Measurements from ENCODE around the gene CLCN3.
A peak's percentile ranks its signal among the peaks of the same experiment; 100 is the strongest.
"Not testable (repeated sequence)": the region's sequence is repeated elsewhere in the genome, so short reads cannot be mapped to it uniquely, and the experiment has no call there.

The CLCN3 gene

GRCh38 chr4:169618286-169618685 lies 2.1 kb upstream of the CLCN3 start:
- DNase-seq: no peak

- no peak for DNase-seq
These were observed 1.4 kb upstream of the CLCN3 start for GRCh38 chr4:169618986-169619385.

GRCh38 chr4:169619518-169619957 lies 840 bp upstream of the CLCN3 start:
- peak in 1 of 2 experiments; percentile 61 for DNase-seq

GRCh38 chr4:169620880-169621248 lies 486 bp downstream of the CLCN3 start:
- DNase-seq: no peak

GRCh38 chr4:169621731-169622492 lies 1.5 kb downstream of the CLCN3 start:
- DNase-seq: peak; percentile 4 to 45

DNA sequence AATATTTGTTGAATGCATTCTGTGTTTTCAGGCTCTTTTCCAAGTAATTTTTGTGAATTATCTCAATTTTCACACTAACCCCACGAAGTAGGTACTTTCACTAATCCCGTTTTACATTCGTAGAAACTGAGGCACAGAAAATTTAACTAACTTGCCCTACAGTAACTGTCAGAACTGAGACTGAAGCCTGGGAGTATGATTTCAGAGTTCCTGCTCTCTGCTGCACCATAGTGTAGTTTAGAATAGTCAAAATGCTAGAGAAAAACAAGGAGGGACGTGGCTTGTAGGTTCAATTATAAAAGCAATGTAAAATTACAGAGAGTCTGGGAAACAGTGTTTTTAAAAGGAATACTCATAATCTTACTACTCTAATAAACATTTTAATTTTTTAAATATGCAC lies 2.2 kb downstream of the CLCN3 start:
- DNase-seq: peak in 1 of 2 experiments; percentile 19

GRCh38 chr4:169624012-169624411 lies 3.6 kb downstream of the CLCN3 start:
- not testable (repeated sequence) for DNase-seq

GRCh38 chr4:169625886-169626285 lies 5.5 kb downstream of the CLCN3 start:
- DNase-seq: no peak

- DNase-seq: no peak
These were observed 6.2 kb downstream of the CLCN3 start for GRCh38 chr4:169626331-169627282.

DNA sequence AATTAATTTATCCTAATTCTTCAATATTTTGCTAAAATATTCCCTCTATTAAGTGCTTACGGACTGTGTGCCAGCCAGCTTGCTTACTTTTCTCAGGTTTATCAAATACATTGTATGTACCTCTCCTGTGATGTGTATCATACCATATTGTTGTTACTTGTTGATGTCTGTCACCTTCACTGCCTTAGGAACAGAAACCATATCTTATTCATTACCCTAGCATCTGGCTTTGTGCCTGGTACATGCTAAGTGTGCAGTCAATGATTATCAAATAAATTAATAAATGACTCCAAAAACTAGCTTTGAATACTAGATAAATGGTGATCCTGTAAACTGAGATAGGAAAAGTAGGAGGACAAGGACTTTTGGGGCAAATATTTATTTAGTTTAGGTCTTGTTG lies 6.9 kb downstream of the CLCN3 start:
- no peak for DNase-seq

- DNase-seq: no peak
These were observed 8.2 kb downstream of the CLCN3 start for GRCh38 chr4:169628579-169628978.

- no peak for DNase-seq
These were observed 9.7 kb downstream of the CLCN3 start for GRCh38 chr4:169630069-169630468.

DNA sequence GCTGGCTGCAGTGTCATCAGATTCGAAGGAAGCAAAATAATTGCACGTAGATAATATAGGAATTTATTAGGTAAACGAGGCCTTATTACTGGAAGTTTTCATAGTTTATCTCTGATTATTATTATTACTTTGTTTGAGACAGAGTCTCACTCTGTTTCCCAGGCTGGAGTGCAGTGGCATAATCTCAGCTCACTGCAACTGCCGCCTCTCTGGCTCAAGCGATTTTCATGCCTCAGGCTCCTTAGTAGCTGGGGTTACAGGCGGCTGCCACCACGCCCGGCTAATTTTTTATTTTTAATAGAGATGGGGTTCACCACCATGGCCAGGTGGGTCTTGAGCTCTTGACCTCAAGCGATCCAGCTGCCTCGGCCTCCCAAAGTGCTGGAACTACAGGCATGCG lies 12.5 kb downstream of the CLCN3 start:
- DNase-seq: no peak

DNA sequence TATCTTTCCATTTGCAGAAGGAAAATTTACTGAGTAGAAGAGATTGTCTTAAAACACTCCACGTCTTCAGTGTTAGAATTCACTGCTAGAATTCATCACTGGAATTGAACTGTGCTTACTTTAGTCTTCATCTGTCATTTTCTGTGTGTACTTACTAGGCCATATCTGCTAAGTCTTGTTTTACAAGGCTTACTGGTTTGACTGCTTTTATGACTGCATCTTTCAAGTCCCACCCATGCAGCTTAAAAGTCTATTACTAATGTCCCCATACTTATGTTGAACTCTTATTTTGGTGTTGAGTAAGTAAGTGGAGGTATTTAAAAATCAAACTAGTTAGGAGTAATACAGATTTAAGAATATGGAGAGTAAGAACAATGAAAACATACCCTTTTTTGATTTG lies 14.6 kb downstream of the CLCN3 start:
- DNase-seq: no peak

- DNase-seq: no peak
These were observed 20.0 kb downstream of the CLCN3 start for GRCh38 chr4:169640261-169640870.

DNA sequence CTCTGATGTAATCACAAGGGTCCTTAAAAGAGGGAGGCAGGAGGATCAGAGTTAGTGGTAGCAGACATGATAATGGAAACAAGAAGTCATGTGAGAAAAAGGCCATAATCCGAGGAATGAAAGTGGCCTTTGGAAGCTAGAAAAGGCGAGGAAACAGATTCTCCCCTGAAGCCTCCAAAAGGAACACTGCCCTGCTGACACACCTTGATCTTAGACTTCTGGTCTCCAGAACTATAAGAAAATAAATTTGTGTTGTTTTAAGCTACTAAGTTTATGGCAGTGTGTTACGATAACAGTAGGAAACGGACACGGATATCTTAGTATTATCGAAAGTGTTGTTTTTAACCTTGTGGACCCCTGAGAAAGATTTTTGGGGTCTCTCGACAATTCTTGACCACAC lies 24.4 kb downstream of the CLCN3 start:
- no peak for DNase-seq

- no peak for DNase-seq
These were observed 25.2 kb downstream of the CLCN3 start for GRCh38 chr4:169645627-169646026.

GRCh38 chr4:169649545-169650226 lies 29.3 kb downstream of the CLCN3 start:
- DNase-seq: no peak

DNA sequence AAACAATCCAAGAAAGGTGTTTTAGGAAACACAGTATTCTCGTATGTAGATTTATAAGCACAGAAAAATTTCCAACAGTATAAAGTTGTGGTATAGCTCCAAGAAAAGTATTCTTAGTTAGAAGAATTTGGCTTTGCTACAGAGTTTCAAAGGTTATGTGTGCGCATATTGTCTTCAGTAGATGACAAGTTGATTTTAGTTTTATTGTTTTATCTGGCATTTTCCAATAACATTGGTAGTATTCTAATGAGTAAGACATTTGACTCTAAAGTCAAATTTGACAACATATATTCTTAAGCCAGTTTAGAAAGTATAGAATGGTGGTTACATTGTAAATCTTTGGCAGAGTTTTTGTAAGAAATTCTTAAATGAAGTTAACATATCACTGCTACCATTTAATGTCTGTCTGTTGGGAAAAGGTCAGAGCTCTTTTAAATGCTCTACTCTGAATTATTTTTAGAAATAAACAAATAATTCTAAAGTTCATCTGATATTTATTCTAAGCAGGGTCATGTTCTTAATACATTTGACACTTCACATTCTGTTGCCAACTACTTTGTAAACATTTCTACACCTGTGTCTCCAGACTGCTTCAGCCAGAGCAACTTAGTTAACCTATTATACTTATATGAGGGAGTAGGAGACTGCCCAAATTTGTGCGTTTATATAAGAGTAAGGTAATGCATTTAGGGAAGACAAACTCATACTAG lies 30.0 kb downstream of the CLCN3 start:
- no peak for DNase-seq

GRCh38 chr4:169652535-169652934 lies 32.2 kb downstream of the CLCN3 start:
- DNase-seq: no peak

DNA sequence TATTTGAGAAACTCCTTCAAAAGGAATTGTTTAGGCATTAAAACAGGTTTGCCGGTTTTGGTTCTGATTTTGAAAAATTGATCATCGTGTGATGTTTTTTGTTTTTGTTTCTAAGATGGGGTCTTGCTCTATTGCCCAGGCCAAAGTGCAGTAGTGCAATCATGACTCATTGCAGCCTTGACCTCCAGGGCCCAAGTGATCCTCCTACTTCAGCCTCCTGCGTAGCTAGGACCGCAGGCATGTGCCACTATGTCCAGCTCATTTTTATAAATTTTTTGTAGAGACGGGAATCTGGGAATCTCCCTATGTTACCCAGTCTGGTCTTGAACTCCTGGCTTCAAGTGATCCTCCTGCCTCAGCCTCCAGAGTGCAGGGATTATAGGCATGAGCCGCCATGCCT lies 35.0 kb downstream of the CLCN3 start:
- no peak for DNase-seq

- DNase-seq: no peak
These were observed 37.2 kb downstream of the CLCN3 start for GRCh38 chr4:169657470-169658107.
